GM12892 (cell line): ENCODE data around the gene CDC42SE2.

ENCODE experiments used
- POLR2A ChIP-seq: IDR thresholded peaks from 2 replicates; pipeline ENCODE4 v1.6.1; 2011; ENCODE audit warnings: low read depth, low read length, control low read depth
- POLR2AphosphoS5 ChIP-seq: IDR thresholded peaks from 2 replicates; pipeline ENCODE4 v1.6.1; 2011; ENCODE audit warnings: low read depth, low read length, control low read depth

DNA sequence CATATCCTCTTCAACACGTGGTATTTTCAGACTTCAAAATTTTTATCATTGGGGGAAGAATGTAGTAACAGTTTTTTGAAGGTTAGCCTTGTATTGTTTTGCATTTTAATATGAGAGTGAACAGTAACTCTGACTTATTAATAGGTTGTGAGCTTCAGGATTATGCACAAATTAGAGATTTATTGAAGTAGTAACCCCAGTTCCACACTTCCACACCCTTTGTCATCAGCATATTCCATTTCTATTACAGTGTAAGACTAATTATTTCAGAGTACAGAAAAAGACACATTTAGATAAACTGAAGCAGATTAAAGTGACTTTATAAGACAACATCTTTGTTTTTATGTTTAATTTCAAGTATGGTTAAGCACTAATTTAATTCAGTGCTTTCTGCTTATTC, 105.7 kb downstream of the CDC42SE2 start:
- TF ChIP-seq POLR2AphosphoS5: no peak
- TF ChIP-seq POLR2A: no peak
